ENCODE data around the gene CCDC197.

GRCh38 chr14:93974833-93975232, 22.3 kb upstream of the CCDC197 start:
- TF ChIP-seq CTCF (IDR thresholded peaks at IDR 0.05) = no peak
- no peak for TF ChIP-seq POLR2A (IDR thresholded peaks at IDR 0.05)

Measured in body of pancreas (tissue), 4 donors.